ENCODE results near the gene GABRR1. TPM values are rescaled to one million over a fixed set of nuclear protein-coding genes. Genes with fewer than 3 reads are reported as not detected.
"Not testable (repeated sequence)": the region's sequence is repeated elsewhere in the genome, so short reads cannot be mapped to it uniquely, and the experiment has no call there.

The GABRR1 gene
- not detected for total RNA-seq
- long read RNA-seq = 0 reads

DNA sequence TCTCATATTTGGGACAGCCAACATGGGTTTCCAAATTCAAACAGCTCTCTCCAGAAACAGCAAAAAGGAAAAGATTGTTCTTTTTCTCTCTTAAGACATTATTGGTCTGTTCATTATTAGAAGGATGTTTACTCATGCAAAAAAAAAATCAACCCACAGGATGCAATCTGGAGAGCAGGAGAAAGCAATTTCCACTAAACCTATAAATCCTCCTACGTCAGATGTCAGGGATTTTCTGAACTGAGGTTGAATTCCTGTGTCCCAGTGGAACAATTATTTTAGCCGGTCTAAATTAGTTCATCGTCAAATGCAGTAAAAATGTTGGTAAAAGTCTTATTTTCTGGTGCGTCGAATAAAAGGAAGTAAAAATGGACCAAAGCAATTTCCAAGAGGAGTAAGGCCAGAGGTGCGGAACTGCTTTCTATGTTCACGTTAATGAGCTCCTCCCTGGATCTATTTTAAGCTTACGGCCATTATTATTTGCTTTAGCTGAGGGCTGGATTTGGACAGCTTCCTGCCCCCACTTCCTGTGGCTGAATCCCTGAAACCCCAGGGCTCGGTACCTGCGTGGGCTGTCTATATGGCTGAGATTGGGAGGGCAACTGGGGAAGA, at the start of gene GABRR1:
Gene GABRR1, minus strand, starts transcription at position 60 of the 612 bp plus-strand sequence. Its CDS starts 36 bp downstream, at position 24.
- DNase-seq (ENCODE audit: missing footprints) (no peak), ATAC-seq (no peak)
- intact Hi-C loops (cut with DNase I) = no loop called here

DNA sequence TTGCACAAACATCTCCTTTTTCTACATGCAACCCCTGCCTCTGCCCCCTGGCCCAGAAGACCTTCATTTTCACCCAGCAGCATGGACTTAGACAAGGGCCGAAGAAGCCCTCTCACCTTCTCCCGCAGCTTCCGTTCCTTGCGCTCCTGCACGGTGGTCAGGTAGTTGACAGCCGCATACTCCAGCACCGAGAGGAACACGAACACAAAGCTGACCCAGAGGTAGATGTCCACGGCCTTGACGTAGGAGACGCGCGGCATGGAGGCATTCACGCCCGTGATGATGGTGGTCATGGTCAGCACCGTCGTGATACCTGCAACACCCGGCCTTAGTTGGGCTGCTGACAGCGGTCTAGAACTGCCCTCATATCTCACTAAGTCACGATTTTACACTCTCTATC, 47.1 kb upstream of the GABRR1 start:
- no peak for ATAC-seq
- intact Hi-C loops (cut with DNase I) = no loop called here
- no peak for DNase-seq (ENCODE audit: missing footprints)

DNA sequence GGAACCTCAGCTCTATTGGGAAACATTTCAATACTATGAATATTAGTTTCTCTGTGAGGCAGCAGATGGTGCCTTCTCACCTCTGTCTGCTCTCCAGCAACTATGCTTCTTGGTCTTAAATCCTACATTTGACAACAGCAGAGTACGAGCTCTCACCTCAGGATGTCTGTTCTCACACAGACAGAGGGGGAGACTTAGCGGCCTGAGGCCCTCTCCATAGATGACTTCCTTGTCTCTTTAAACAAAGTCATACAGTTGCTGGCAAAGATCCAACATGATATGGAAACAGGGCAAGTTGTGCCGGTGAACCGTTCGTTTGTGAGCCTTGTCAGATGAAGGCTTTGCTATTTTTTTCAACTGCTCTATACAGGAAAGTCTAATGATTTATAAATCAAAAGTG, 43.7 kb upstream of the GABRR1 start:
- DNase-seq (ENCODE audit: missing footprints) = no peak
- ATAC-seq = no peak
- intact Hi-C loops (cut with DNase I) = no loop called here

DNA sequence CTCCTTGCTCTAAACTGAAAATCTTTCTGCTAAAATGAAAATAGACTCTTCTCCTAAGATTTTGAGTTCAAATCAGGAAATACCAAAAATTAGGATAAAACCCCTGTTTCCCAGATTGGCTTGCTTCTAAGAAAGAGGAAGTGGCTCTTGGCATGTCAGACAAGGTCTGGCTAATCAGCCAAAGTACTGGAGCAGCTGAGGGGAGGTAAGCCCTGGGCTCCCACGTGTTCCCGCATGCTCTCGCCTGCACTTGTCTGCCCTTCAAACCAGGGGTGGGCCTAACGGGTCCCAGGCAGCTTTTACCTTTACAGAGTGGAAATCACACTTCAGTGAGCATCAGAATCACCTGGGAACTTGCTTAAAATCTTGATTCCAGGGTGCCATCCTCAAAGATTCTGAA, 43.2 kb upstream of the GABRR1 start:
- DNase-seq (ENCODE audit: missing footprints) = no peak
- intact Hi-C loops (cut with DNase I) = no loop called here
- no peak for ATAC-seq

DNA sequence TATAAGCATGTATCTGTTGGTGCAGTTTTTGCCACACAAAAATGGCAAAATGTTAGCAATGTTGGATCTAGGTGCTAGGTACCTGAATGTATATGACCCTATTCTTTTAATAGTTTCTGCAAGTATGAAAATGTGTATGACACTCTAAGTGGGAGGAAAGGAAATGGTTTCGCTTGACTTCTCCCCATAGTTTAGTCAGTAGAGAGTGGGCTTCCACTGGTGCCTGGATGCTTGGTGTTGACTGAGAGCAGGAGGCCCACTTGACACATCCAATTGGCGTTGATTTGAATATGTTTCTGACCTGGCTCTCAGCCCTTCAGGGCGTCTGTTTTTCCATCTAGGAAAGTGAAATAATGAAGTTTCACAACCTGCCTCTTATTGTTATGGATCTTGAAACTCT, 41.8 kb upstream of the GABRR1 start:
- intact Hi-C loops (cut with DNase I) = no loop called here
- no peak for ATAC-seq

DNA sequence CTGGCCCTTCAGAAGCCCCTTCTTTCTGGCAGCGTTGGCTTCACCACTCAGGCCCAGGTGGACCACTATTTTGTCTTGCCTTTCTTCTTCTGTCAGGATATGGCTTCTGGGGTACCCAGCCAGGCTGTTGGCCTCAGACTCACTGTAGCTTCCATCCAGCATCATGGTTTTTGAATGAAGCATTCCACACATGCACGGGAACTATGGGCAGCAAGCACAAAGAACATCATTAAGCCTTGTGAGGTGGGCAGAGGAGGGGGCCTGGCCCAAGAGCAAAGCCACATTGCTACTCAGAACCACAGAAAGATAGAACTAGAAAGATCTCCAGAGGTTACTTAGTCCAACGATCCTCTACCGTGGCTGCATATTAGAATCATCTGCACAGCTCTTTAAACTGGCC, 40.6 kb upstream of the GABRR1 start:
- no peak for ATAC-seq
- intact Hi-C loops (cut with DNase I) = no loop called here
- no peak for DNase-seq (ENCODE audit: missing footprints)

More for the DNA sequence above, 41.8 kb upstream of the GABRR1 start:
- DNase-seq (ENCODE audit: missing footprints) = no peak

DNA sequence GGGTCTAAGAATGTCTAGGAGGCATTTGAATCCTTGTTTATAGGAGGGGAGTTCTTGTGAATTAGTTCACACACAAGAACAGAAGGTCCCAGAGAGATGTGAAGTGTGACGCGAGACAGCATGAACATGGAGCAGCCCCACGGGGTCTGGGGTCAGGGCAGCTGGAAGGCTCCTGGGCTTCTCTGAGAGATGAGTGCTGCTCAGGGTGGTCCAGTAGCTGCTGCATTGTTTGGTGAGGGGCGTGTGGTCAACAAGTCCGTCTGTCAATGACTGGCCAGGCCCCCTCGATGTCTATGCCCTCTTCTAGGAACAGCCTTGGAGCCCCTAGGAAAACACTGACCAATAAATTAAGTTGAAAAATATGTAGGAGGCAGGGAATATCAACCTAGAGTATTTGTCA, 40.2 kb upstream of the GABRR1 start:
- intact Hi-C loops (cut with DNase I) = no loop called here
- no peak for ATAC-seq
- no peak for DNase-seq (ENCODE audit: missing footprints)

DNA sequence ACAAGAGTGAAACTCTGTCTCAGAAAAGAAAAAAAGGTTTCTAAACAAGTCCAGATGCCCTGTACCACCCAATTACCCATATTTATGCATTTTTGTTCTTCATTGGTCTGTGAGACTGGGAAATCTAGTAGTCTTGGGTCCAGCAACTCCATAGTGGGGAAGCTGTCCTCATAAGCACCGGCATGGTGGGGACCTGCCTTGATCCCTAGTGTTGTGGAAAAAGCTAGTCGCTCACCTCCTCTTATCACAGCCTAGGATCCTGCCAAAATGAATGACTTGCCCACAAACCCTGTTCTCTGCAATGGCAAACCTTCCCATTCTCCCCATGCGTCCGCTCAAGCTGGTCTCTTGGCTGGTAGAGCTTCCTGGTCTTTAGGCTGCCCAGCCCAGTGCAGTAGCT, 38.3 kb upstream of the GABRR1 start:
- ATAC-seq = no peak
- intact Hi-C loops (cut with DNase I) = no loop called here
- DNase-seq (ENCODE audit: missing footprints) = no peak

DNA sequence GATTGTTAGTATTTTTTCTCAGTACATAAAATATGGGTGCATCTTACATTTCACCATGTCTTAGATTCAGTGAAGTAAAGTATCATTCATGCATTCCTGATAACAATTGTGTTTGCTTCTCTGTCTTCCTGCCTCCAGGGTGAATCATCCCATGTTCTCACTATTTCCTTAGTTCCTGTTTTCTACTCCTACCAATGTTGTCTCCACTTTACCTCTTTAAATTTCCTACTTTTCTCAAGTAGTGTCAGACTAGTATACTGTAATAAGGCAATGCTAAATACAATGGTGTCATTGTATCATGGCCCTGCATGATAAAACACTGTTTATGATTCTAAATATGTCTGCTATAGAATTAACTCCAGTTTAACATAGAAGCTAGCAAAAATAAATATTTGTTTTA, 37.4 kb upstream of the GABRR1 start:
- DNase-seq (ENCODE audit: missing footprints) = no peak
- intact Hi-C loops (cut with DNase I) = no loop called here
- ATAC-seq = no peak

DNA sequence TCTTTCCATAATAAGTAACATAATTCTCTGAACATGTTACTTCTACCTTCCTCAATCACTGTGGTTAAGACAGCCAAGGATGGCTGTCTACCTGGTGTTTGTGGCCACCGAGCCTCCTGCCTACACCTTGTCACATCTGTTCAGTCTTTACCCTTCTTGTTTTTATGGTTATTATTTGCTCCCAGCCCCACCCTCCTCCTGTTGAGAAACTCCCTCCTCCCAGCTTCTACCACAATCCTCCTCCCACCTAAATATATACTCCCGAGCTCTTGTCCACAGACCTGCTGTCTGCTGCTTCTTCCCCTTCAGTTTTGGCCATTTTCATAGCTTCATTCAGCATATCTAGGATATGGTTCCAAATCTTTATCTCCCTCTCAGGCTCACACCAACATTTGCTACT, 35.7 kb upstream of the GABRR1 start:
- no peak for DNase-seq (ENCODE audit: missing footprints)
- intact Hi-C loops (cut with DNase I) = no loop called here
- no peak for ATAC-seq

DNA sequence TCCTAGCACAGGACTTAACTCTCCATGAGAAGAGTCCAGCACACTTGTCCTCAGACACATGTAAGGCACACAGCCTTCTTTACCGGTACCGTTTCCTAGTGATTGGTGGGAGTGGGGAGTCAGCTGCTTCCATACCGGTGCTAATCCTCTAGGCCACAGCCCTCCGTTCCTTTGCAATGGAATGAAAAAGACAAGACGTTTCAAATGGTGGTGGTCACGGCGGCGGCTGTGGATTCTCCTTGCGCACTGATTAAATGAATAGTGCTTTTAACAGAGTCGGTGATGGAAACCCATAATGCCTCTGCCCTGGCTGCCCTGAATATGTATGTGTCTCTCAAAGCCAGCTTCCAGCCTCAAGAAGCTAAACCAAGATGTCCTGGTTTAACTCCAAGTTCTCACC, 34.8 kb upstream of the GABRR1 start:
- DNase-seq (ENCODE audit: missing footprints) (no peak), ATAC-seq (no peak)
- intact Hi-C loops (cut with DNase I) = no loop called here

DNA sequence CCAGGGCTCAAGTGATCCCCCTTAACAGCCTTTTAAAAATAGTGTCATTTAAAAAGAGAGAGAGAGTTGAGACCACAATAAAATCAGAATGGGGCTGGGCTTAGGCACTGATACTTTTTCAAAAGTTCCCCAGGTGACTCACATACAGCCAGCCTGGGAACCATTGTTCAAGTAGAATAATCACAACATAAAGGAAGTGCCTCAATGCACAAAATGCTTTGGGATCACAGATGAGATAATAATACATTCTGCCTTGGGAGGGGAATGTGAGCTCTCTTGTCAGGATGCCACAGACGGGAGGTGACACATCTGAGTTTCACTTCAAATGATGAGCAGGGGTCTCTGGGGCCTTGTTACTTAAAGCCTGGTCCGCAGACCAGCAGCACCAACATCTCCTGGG, 34.0 kb upstream of the GABRR1 start:
- intact Hi-C loops (cut with DNase I) = no loop called here
- DNase-seq (ENCODE audit: missing footprints) (no peak), ATAC-seq (no peak)

DNA sequence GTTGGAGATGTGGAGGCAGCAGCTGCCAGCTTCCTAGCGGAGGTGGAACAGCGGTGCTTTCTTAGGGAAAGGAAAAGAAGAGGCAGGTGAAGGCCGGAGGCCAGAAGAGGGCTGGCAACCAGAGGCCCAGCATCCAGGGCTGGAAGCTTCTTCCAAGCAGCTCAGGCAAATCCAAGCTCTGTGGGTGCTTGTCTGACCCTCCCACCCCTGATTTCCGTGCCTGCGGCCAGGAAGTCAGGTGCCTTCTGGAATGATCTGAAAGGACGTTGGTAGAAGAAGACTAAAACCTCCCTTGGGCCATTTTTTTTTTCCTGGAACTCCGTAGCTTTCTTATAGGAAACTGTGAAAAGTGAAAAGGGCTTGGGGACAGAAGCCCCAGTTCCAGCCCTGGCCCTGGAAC, 33.1 kb upstream of the GABRR1 start:
- ATAC-seq (no peak), DNase-seq (ENCODE audit: missing footprints) (no peak)
- intact Hi-C loops (cut with DNase I) = no loop called here

DNA sequence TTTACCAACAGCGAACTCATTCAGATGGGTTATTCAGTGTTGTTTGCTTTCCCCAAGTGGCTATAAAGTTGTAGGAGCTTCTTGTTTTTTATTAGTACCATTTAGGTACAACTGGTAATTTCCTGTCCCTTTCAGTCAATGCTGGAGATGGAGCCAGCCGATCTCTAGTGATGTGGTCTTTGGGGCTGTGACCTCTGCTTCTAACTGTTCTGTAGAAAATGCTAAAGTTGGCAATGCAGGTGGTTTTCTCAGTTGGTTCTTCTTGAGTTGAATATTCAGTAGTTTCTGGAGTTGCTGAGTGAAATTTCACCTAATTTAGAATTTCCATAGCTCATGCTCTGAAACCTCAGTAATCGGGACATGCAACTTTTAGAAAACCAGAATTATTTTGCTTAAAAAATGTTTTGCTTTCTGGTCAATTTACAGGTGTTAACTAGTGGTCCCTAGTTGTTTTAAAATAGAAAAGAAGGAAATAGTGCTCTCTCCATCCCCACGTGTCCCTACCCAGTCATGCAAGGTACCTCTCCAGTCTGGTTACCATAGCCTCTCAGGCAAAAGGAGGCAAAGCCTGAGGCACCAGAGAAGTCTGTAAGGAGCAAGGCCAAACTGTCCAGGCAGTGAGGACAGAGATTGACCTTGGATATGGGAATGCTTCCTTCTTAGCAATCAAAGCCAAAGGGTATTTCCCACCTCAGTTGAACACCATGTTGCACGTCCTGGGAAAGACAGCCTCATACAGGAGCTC, 27.3 kb upstream of the GABRR1 start:
- DNase-seq (ENCODE audit: missing footprints) = no peak
- intact Hi-C loops (cut with DNase I) = no loop called here
- ATAC-seq = no peak

DNA sequence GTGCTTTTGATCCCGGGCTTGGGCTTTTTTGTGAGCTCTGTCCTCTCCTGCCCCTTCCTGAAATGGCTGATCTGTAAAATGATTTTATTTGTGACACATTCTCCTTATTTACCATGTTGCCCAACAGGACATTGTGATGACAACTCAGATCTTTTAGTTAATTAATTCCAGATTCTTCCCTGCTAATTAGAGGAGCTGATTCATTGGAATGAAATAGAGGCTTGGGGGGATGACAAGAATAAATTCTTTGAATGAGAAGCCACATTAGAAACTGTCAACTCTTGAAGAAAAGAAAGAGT, 26.1 kb upstream of the GABRR1 start:
- DNase-seq (ENCODE audit: missing footprints) (no peak), ATAC-seq (no peak)
- intact Hi-C loops (cut with DNase I) = loop anchor here (2.0 kb wide), 2 partner anchors 120 to 260 kb away; no protein-coding TSS in a partner anchor

DNA sequence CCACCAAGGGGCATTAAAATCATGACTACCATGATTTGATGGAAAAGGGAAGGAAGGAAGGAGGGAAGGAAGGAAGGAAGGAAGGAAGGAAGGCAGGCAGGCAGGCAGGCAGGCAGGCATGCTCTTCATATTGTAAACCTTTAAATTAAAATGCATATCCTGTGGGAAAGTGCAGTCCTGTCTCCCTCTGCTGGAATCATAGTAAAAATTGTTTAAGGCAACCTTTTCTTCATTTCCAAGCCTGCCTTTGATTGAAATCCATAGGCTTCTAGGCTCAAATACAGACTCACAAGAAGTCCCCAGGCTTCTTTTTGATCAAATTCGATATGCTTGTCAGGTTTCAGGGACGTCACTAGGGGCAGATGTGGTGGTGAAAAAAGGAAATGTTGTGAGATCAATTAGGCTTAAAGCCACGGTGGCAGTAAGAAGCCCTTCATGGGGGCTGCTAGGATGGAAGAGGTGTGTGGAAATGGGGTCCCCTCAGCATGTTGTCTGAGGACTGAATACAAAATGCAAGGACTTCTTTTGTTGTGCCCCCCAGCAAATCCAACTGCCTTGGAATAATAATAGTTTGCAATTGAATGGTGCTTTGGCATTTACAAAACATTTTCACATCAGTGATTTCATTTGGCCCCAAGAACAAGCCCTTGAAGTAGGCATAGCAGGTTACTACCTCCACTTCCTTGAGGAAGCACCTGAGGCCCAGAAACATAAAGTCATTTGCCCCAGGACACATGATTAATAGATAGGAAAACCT, 25.6 kb upstream of the GABRR1 start:
- ATAC-seq (no peak), DNase-seq (ENCODE audit: missing footprints) (no peak)
- intact Hi-C loops (cut with DNase I) = loop anchor here (2.0 kb wide), 2 partner anchors 120 to 260 kb away; no protein-coding TSS in a partner anchor

DNA sequence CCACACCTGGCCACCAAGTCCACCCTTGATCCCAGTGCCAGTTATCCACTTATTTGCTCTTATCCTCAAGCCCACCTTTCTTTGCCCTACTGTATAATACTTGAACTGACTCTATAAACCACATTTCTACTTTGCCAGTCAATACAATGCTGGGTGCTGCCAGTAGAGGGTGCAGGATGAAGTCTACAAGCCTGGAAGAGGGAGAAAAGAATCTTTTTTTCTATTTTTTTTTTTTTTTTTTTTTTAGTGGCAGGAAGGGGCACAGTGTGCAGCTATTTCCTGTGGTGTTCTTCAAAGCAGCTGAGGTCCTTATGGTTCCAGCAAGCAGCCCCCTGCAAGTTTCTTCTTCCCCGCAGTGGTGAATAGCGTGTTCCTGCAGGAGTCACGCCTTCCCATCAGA, 22.2 kb upstream of the GABRR1 start:
- intact Hi-C loops (cut with DNase I) = no loop called here
- ATAC-seq = no peak
- DNase-seq (ENCODE audit: missing footprints) = no peak

DNA sequence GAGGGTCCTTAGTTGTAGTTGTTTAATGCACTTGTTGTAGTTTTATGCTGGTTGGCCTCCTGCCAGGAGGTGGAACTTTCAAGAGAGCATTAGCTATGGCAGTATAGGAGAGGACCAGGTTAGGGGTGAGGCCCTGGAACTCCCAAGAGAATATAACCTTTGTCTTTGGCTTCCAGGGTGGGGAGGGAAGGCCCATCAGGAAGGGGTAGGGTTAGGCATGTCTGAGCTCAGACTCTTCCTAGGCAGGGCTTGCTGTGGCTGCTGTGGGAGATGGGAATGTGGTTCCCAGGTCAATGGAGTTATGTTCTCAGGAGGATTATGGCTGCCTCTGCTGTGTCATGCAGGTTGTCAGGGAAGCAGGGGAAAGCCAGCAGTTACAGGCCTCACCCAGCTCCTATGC, 20.0 kb upstream of the GABRR1 start:
- no peak for DNase-seq (ENCODE audit: missing footprints)
- intact Hi-C loops (cut with DNase I) = no loop called here
- no peak for ATAC-seq

DNA sequence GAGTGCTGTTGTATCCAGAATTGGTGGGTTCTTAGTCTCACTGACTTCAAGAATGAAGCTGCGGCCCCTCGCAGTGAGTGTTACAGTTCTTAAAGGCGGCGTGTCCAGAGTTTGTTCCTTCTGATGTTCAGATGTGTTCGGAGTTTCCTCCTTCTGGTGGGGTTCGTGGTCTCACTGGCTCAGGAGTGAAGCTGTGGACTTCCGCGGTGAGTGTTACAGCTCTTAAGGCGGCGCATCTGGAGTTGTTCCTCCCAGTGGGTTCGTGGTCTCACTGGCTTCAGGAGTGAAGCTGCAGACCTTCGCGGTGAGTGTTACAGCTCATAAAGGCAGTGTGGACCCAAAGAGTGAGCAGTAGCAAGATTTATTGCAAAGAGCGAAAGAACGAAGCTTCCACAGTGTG, 16.4 kb upstream of the GABRR1 start:
- intact Hi-C loops (cut with DNase I); DNase-seq (ENCODE audit: missing footprints); ATAC-seq: not testable (repeated sequence)

DNA sequence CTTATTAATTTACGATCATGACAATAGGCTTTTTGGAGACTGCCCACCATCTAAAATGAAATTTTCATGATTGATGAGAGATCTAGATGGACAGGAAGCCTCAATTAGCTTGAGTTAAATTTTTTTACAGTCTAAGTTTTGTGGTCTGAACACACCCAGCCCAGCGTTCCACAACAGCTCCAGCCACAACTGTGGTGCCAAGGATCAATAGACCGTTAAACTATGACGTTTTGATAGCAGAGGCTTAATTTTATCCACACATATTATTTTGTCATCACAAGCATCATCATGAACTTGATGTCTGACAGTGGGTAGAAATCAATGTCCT, 5.5 kb upstream of the GABRR1 start:
- intact Hi-C loops (cut with DNase I) = no loop called here
- ATAC-seq = no peak

More for the DNA sequence above, 5.5 kb upstream of the GABRR1 start:
- DNase-seq (ENCODE audit: missing footprints) = no peak
